ENCODE results near the gene SMIM14. TPM values are rescaled to one million over a fixed set of nuclear protein-coding genes. Genes with fewer than 3 reads are reported as not detected.
"Not testable (repeated sequence)": the region's sequence is repeated elsewhere in the genome, so short reads cannot be mapped to it uniquely, and the experiment has no call there.

Gene SMIM14
- total RNA-seq, 1 donor from 2014 or later: 61.2 TPM

DNA sequence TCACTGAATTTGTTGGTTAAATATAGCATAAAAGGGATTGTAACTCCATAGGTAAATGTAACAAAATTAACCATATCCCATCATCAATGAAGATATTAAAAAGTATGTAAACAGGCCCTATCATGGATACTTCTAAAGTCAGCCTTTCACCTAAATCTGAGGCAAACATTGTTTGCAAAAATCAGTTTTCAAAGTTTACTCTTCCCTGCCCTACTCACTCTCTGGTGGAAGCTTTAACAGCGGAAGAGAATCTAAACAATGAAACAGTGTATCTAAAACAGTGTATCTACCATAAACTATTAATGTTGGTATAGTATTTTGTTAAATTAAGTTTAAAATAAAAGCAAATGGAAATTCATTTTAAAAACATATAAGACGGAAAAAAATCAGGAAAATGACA is 21.1 kb downstream of the SMIM14 start:
- no peaks in the 10 kb centered on the region for H3K27me3 ChIP-seq (ENCODE audit: low read depth)
- H3K27ac ChIP-seq: no peak overlapping the region
- DNase-seq: no peak
- TF ChIP-seq, protein P1, sequence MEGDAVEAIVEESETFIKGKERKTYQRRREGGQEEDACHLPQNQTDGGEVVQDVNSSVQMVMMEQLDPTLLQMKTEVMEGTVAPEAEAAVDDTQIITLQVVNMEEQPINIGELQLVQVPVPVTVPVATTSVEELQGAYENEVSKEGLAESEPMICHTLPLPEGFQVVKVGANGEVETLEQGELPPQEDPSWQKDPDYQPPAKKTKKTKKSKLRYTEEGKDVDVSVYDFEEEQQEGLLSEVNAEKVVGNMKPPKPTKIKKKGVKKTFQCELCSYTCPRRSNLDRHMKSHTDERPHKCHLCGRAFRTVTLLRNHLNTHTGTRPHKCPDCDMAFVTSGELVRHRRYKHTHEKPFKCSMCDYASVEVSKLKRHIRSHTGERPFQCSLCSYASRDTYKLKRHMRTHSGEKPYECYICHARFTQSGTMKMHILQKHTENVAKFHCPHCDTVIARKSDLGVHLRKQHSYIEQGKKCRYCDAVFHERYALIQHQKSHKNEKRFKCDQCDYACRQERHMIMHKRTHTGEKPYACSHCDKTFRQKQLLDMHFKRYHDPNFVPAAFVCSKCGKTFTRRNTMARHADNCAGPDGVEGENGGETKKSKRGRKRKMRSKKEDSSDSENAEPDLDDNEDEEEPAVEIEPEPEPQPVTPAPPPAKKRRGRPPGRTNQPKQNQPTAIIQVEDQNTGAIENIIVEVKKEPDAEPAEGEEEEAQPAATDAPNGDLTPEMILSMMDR (IDR thresholded peaks at IDR 0.05): no peak
- H3K9me3 ChIP-seq: no peaks in the 10 kb centered on the region
- H3K36me3 ChIP-seq: no peaks in the 10 kb centered on the region
- no peak overlapping the region for H3K4me3 ChIP-seq
- H3K4me1 ChIP-seq: peaks cover 19% of the 10 kb centered on the region
- ATAC-seq: no peak
- intact Hi-C loops (cut with DNase I): no loop called here

DNA sequence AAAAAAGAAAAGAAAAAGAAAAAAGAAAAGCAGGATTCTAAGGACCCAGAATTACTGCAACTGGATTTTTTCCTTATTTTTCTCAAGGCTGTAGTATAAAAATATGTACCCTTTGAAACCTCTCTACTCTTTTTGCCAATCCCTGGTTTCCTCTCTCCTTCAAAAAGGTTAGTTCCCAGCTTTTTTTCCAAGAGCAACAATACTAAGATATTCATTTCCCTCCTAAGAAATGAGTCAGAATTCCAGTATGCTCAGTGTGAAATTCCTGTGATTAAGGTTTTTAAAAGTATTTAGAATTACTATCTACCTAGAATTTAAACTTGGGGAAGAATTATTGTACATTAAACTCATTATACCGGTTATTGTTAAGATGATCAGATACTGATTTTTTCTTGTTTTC is 22.0 kb downstream of the SMIM14 start:
- H3K36me3 ChIP-seq: no peaks in the 10 kb centered on the region
- ATAC-seq (no peak), DNase-seq (no peak)
- no peaks in the 10 kb centered on the region for H3K27me3 ChIP-seq (ENCODE audit: low read depth)
- no peak overlapping the region for H3K27ac ChIP-seq
- TF ChIP-seq, protein P1 (IDR thresholded peaks at IDR 0.05): no peak
- H3K9me3 ChIP-seq: no peaks in the 10 kb centered on the region
- intact Hi-C loops (cut with DNase I): no loop called here
- H3K4me3 ChIP-seq: no peak overlapping the region
- H3K4me1 ChIP-seq: peaks cover 12% of the 10 kb centered on the region

DNA sequence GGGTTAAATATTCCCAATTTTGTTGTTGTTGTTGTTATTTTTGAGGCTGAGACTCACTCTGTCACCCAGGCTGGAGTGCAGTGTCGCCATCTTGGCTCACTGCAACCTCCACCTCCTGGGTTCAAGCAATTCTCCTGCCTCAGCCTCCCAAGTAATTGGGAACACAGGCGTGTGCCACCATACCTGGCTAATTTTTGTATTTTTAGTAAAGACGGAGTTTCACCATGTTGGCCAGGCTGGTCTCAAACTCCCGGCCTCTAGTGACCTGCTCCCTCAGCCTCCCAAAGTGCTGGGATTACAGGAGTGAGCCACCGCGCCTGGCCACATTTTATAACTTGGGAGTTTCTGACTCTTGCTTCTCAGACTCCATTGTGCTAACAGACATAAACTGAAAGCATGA is 22.6 kb downstream of the SMIM14 start:
- H3K27me3 ChIP-seq (ENCODE audit: low read depth); DNase-seq; H3K27ac ChIP-seq; H3K9me3 ChIP-seq; ATAC-seq; H3K4me3 ChIP-seq; H3K4me1 ChIP-seq; intact Hi-C loops (cut with DNase I); H3K36me3 ChIP-seq: not testable (repeated sequence)

DNA sequence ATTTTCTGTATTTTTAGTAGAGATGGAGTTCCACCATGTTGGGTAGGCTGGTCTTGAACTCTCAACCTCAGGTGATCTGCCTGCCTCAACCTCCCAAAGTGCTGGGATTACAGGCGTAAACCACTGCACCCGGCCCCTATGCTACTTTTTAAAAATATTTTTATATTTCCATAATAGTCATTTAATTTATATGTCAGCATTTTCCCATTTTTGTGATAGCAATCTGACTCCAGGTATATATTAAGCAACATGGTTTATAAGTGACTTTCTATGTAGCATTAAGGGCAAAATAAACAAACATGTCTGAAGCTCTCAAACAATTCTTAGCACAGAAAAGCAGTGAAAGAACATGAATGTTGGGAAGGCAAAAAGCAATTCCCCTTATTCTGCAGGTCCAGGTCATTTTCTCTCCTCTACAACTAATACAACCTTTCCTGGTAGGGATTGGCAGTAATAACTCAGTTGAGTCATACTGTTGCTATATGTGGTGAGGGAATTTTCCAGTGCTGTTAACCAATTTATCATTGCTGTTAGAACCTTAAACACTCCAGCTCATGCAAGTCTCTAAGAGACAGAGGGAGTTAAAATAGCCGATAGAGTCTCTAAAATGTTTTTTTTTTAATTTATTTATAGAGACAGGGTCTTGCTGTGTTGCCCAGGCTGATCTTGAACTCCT is 24.0 kb downstream of the SMIM14 start:
- intact Hi-C loops (cut with DNase I): no loop called here
- Histone ChIP-seq H3K27ac (no peak overlapping the region), H3K4me3 (no peak overlapping the region), H3K9me3 (no peaks in the 10 kb centered on the region), H3K36me3 (peaks cover 2% of the 10 kb centered on the region), H3K27me3 (ENCODE audit: low read depth) (no peaks in the 10 kb centered on the region), H3K4me1 (no peaks in the 10 kb centered on the region)
- TF ChIP-seq, protein P1 (IDR thresholded peaks at IDR 0.05): no peak
- DNase-seq (no peak), ATAC-seq (no peak)

DNA sequence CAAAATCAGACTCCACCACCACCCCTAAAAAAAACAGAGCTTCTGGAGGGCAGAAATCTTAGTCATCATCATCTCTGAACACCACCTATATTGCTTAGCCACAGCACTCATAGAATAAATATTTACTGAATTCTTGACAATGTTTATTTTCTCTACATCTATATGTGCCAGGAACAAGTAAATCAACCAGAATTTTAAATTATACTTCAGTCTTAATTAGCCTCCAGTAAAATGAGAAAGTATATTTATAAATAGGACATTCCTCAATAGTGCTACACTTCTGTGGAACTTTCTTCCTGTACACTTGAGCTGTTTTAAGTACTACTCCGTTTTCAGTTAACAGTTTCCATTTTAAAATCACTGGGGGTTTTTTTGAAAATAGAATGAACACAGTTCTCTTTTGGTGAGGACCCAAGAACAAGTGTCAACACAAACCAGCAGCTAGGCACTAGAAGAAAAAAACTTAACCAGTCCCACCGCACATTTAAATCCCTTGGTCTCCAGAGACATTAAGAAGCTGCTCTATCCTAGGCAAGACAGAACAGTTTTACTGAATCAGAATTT is 25.5 kb downstream of the SMIM14 start:
- intact Hi-C loops (cut with DNase I): no loop called here
- Histone ChIP-seq H3K4me3 (no peak overlapping the region), H3K27ac (peak overlapping the region; percentile 8), H3K9me3 (no peaks in the 10 kb centered on the region), H3K36me3 (peaks cover 7% of the 10 kb centered on the region), H3K27me3 (ENCODE audit: low read depth) (no peaks in the 10 kb centered on the region), H3K4me1 (no peaks in the 10 kb centered on the region)
- TF ChIP-seq, protein P1 (IDR thresholded peaks at IDR 0.05): no peak
- no peak for DNase-seq
- peak; percentile 56 to 69 for ATAC-seq

DNA sequence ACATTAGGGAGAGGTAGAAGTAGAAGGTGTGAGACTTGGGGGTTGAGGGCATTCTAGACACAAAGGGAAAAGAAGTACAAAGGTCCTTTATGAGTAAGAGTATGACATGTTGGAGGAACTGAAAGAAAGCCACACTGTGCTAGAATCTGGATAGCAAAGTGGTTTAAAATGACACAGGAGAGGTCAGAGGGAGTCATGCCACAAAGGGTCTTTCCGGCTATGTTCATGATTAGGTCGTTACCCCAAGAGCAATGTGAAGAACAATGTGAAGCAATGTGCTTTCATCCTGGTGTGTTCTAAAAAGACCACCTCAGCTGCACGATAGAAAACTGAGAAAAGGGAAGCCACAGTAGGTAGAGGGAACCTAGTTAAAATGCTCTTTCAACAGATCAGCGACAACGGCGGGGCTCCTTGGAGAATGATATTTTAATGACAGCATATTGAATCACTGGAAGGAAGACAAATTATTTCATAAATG is 29.2 kb downstream of the SMIM14 start:
- H3K27me3 ChIP-seq (ENCODE audit: low read depth): no peaks in the 10 kb centered on the region
- intact Hi-C loops (cut with DNase I): no loop called here
- peak overlapping the region; percentile 24 for H3K27ac ChIP-seq
- DNase-seq (no peak), ATAC-seq (peak; percentile 69 to 70)
- H3K4me1 ChIP-seq: no peaks in the 10 kb centered on the region
- H3K9me3 ChIP-seq: peaks cover 4% of the 10 kb centered on the region
- TF ChIP-seq, protein P1 (IDR thresholded peaks at IDR 0.05): no peak
- peaks cover 13% of the 10 kb centered on the region for H3K36me3 ChIP-seq
- no peak overlapping the region for H3K4me3 ChIP-seq
